ENCODE measurements around the gene GPR15.

GPR15 gene

DNA sequence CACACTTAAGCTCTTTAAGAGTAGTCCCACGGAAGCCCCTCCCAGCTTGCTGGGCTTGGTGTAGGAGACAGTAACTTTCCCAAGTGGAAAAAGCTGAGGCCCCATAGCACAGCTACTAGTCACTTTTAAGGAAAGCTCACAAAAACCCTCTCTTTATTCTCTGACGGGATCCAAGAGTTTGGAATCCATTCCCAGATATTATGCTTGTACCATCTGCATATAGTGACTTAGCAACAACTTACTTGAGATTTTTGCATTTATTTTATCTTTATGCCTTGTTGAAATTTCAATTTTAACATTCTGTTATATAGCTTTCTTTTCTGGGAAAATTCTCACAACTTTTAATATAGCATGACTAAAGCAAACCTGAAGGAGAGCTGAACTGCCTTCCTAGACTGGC is 19.5 kb downstream of the GPR15 start:
- H3K4me3 ChIP-seq (replicated peaks in 1 of 2; ENCODE audit: low read depth in 2 of 2, low read length in 2 of 2) = no peak overlapping the region
- no peak for TF ChIP-seq CTCF (IDR thresholded peaks at IDR 0.05; ENCODE audit: low read depth, low read length)
- DNase-seq (ENCODE audit: low read depth in 2 of 2) = no peak

DNA sequence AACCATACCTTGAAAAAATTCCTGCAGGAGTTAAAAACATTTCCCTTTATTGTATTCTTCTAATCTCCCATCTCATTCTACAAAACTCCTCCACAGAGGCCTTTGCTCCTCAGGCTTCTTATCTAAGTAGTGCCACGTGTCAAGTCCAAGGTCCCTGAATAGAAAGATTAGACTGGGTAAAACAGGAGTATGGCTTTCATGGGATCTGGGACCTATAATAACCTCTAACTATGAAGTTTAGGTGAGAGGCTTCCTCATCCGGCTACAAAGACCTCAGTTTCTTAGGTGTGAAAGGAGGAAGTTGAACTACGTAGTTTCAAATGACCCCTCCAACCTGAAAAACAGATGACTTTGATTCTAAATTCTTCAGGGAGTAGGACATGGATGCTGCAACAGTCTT is 20.0 kb downstream of the GPR15 start:
- TF ChIP-seq CTCF (IDR thresholded peaks at IDR 0.05; ENCODE audit: low read depth, low read length) = no peak

DNA sequence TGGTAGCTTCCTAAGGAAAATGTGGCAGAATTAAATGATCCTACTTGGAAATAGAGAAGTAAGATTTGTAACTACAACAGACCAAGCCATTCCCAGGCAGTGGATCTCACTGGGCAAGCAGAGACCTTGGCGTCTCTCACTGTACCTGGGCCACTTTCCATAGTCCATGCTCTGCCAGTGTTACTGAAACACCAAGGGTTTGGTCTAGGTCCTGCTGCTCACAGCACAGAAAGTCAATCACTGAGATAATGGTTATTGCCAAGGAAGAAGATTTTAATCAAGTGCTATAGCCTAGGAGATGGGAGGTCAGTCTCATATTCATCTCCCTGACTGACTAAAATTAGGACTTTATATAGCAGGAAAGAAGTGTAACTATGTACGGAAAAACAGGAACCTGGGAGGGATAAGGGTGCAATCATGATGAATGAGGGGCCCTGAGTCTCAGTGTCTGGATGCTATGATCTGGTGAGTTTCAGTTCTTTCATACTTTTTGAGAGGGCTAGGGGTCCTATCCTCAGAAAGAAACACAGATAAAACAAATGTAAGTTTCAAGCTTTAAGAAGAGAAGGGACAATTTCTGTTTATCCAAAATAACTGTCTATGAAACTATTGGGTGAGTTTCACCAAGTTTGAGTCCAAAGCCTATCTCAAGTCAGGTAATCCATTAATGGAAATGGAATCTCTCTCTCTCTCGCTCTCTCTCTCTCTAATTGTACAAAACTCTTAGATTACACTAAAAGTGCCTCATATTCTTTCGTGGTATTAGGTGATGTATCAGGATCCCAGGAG is 20.6 kb downstream of the GPR15 start:
- TF ChIP-seq CTCF (IDR thresholded peaks at IDR 0.05; ENCODE audit: low read depth, low read length) = no peak
- H3K4me3 ChIP-seq (replicated peaks in 1 of 2; ENCODE audit: low read depth in 2 of 2, low read length in 2 of 2) = no peak overlapping the region
- DNase-seq (ENCODE audit: low read depth in 2 of 2) = no peak

More for the DNA sequence above, 20.0 kb downstream of the GPR15 start:
- H3K4me3 ChIP-seq (replicated peaks in 1 of 2; ENCODE audit: low read depth in 2 of 2, low read length in 2 of 2) = no peak overlapping the region
- DNase-seq (ENCODE audit: low read depth in 2 of 2) = no peak

DNA sequence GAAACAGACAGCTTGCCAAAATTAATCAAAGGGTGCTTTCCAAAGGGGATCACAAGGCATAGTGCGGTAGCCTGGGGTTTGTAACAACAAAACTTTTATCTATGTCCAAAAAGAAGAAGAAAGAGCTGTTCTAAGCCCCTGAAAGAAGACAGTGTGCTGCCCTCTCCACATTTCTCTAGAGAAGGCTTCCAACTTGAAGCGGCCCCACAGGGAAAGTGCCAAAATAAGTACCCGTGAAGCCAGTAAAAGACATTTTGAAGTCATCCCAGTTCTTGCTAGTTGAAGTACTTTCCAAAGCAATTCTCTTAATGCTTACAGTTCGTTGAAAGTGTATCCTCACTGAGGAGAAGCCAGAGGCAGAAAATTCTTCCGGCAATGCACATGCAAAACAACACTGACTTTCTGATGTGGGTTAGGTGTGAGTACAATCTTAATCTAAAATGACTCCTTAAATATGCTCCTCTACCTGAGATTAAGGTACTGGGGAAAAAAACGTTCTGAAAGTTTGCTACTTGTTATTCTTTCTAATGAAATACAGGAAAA is 21.3 kb downstream of the GPR15 start:
- DNase-seq (ENCODE audit: low read depth in 2 of 2) = no peak
- no peak for TF ChIP-seq CTCF (IDR thresholded peaks at IDR 0.05; ENCODE audit: low read depth, low read length)

DNA sequence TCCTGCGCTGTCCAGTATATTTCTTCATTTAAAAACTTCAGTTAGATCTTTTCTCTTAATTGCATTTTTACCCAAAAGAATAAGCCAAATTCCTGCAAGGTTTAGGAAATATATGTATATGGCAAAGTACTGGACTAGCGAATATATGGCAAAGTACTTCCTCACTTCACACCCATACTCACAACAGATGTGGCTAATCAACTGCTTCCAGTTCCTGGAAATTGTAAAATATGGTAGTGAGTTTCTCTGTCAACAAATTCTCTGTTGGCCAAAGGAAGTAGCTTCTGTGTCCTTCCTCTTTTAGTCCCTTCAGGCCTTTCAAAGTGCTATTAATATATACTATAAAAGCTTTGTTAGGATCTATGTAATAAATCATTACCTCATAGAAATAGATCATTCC is 22.0 kb downstream of the GPR15 start:
- no peak overlapping the region for H3K4me3 ChIP-seq (replicated peaks in 1 of 2; ENCODE audit: low read depth in 2 of 2, low read length in 2 of 2)
- TF ChIP-seq CTCF (IDR thresholded peaks at IDR 0.05; ENCODE audit: low read depth, low read length) = no peak
- DNase-seq (ENCODE audit: low read depth in 2 of 2) = no peak

More for the DNA sequence above, 21.3 kb downstream of the GPR15 start:
- no peak overlapping the region for H3K4me3 ChIP-seq (replicated peaks in 1 of 2; ENCODE audit: low read depth in 2 of 2, low read length in 2 of 2)

- no peak for DNase-seq (ENCODE audit: low read depth in 2 of 2)
- no peak overlapping the region for H3K4me3 ChIP-seq (replicated peaks in 1 of 2; ENCODE audit: low read depth in 2 of 2, low read length in 2 of 2)
- TF ChIP-seq CTCF (IDR thresholded peaks at IDR 0.05; ENCODE audit: low read depth, low read length) = no peak
These were observed 22.8 kb downstream of the GPR15 start for GRCh38 chr3:98554580-98554979.
